GM08714 (cell line): Measurements from ENCODE around the gene ATP23.

Source experiments
- H3K4me3 ChIP-seq: fragments of 200-500 bp; sonication (Bioruptor generic); 2 replicates; pipeline ENCODE4 v1.5.1; 2014; ENCODE audit warnings: mild to moderate bottlenecking, low read length, inconsistent platforms
- ZNF274 ChIP-seq: IDR thresholded peaks from 2 replicates; pipeline ENCODE4 v1.6.1; 2012; ENCODE audit warnings: mild to moderate bottlenecking, low read depth, low read length

The ATP23 gene

DNA sequence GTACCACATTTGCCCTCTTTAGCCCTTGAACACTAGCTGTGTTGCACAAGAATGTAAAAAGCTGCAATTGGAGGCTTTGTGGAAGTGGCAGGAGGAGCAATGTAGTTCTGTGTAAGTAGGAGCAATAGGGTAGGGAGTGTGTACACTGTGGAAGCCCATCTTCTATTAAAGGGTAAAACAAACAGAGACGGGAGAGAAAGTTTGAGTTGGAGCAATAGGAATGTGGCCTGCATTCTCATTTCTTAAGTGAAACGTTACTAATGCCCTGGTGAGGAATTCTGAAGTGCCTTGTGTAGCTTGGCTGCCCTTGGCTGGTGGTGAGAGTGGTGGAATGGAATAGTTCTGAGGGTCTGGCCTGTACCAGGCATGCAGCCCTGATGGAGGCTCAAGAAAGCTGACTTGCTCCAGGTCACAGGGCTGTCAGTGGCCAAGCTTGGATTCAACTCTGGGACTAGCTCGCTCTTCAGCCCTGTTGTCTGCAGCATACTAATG is 38.8 kb upstream of the ATP23 start:
- no peak for TF ChIP-seq ZNF274
- no peak overlapping the region for H3K4me3 ChIP-seq

DNA sequence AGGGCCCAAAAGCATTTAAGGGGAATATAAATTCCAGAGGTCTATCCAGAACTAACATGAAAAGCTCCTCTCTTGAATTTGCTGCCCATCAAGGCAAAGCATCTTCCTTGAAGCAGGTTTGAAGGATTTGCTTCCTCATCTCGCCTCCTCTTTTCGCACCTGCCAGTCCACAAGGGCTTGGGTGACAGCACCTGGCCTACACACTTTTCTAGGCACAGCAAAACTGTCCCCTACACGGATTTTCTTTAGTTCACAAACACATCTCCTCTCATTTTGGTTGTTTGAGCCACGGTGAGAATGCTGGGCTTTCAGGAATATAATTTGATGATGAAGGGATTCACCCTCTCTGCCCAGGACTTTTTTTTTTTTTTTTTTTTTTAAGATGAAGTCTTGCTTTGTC is 36.9 kb upstream of the ATP23 start:
- TF ChIP-seq ZNF274 = no peak
- H3K4me3 ChIP-seq = no peak overlapping the region

DNA sequence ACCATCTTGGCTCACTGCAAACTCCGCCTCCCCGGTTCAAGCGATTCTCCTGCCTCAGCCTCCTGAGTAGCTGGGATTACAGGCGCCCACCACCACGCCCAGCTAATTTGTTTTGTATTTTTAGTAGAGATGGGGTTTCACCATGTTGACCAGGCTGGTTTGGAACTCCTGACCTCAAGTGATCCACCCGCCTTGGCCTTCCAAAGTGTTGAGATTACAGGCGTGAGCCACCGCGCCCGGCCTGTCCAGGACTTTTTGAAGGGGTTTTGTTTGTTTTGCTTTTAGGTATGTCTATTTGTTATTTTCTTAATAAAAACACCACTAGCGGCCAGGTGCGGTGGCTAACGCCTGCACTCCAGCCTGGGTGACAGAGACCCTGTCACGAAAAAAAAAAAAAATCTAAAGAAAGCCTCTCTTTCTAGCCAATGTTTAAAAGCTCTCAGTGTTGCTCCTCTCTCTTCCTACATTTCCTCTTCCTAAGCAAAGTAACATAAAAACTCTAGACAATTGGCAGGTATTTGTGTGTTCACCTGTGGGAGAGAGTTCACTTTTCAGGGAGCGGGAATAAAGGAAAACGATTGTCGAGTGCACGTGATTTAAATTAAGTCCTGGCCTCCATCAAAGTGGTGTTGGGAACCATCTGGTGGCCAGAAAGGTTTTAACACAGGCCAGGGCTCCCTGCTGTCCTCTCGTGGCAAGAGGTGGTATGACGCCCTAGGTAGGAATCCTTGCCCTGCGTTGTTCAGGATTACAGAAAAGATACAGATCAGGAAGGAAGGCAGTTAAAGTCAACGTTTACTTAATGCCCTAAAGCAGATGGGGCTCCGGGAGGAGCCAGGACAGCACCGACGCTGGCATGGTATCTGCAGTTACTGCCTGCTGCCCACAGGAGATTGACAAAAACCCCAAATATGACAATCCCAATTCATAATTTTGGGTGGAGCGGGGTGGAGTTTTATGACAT is 36.2 kb upstream of the ATP23 start:
- H3K4me3 ChIP-seq = no peak overlapping the region
- TF ChIP-seq ZNF274 = no peak

DNA sequence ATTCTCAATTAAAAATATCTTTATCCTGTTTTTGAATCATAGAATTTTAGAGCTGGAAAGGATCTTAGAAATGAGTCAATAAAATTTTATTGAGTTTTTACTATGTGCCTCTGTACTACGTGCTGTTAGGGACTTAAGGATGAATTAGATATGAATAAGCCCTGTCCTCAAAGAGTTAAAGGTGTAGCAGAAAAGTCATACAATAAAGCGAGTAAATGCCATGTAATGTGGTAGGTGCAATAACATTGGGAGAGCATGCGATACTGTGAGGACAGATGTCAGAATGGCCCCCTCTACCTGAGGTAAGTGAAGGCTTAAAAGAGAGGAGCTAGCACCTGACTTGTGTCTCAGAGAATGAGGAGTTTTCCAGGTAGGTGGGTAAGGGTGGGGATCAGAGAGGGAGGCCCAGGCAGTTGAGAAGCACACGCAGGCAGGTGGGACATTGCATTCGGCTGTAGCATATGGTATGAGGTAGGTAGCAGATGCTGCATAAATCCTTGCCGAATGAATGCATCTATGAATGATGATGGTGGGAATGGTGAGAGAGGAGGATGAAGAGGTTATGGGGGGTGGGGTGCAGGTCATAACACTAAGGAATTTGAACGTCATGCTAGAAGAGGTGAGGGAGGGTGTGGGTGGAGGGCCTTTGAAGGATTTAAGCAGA is 35.4 kb upstream of the ATP23 start:
- no peak for TF ChIP-seq ZNF274
- no peak overlapping the region for H3K4me3 ChIP-seq

DNA sequence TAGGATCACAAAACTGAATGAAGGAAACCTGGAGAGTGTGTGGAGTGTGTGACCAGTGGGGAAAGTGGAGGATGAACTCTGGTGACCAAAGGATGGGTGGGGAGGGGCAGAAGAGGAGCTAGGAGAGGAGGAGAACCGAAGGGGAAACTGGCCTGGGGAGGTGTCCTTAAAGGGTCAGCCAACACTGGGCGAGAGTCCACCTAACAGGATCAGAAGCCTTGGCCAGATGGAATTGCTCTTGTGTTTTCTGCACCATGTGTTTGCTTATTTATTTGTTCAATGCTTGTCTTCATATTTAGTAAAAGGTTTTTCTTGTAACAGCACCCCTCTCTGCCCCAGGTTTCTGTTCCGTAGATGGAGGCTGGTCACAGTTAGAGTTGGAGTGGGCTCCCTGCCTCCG is 34.5 kb upstream of the ATP23 start:
- H3K4me3 ChIP-seq = no peak overlapping the region
- TF ChIP-seq ZNF274 = no peak

DNA sequence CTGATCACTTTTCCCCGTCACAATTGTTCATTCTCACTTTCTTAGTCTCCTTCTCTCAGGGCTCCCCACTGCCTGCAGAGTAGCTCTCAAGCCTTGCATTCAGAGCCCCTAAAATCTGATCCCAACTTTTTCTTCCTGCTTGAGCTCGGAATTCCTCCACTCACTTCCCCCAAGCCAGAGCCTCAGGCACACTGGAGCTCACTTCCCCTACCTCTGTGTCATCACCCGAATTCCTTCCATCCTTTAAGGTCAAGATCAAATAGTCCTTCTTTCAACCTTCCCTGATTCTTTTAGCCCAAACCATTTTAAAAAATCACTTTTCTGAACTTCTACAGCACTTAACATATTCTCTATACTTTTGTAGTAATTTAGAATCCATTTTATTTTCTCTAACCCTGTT is 34.1 kb upstream of the ATP23 start:
- H3K4me3 ChIP-seq = no peak overlapping the region

DNA sequence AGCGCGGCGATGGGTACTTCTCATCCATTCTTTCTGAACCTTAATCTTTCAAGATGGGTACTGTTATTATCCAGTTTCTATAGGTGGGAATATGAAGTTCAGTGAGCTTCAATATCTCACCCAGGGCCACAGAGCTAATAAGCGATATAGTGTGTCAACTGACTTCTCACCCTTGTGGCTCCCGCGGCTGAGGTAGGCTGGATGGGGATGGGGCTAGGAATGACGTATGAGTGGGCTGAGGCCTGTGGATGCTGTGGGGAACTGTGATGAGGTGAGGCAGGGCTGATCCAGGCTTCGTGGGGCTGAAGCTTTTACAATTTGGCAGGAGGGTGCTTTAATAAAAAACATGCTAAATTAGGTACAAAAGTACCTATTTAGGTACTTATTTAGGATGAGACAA is 32.9 kb upstream of the ATP23 start:
- TF ChIP-seq ZNF274 = no peak
- no peak overlapping the region for H3K4me3 ChIP-seq

More for the DNA sequence above, 34.1 kb upstream of the ATP23 start:
- TF ChIP-seq ZNF274 = no peak

DNA sequence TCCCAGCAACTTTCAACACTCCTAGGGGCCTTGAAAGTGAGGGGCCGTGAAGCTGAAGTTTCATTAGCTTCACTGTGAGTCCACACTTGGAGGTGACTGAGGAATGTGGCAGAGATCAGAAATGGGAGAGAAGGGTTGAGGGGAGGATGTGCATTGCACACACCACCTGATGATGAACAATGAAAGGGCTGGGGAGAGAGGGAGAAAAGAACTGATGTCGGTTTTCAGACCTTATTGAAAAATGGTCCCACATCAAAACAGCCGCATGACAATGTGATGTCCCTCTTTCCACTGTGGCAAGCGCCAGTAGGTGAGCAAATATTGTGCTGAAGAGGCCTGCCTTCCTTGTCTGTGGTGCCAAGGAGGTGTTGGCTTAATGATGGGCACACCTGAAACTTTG is 32.3 kb upstream of the ATP23 start:
- no peak overlapping the region for H3K4me3 ChIP-seq
- TF ChIP-seq ZNF274 = no peak

DNA sequence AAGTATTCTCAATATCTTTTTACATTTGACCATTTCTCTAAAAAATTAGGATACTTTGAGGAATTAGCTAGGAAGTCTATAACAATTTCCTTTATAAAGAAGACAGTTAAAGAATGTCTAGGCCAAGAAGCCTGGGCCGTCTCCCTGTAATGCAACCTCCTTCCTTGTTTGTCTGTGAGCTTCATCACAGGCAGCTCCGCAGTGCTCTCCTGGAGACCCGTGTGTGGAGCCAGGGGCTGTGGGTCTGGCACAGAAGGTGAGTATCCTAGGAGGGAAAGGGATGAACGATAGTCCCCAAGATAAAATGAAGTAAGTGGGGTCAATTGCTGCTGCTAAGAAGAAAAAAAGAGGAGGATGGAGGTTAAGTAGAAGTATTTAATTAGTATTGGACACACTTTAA is 31.8 kb upstream of the ATP23 start:
- no peak overlapping the region for H3K4me3 ChIP-seq
- TF ChIP-seq ZNF274 = no peak

DNA sequence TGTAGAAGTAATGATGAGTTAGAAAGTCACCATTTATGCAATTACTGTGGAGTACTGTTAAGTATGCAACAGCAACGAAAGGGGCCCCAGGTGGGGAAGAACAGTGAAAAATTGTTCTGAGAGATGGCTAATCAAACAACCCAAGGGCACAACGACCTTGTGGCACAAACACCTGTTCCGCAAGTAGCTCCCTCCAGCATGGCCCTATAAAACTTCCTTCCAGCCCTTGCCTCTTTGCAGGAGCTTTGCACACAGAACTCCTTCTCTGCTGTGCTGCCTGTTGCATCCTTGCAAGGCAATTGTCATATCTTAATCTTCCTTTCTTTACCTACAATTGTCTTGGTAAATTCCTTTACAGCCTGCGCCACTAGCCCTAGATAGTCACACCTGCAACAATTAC is 23.2 kb upstream of the ATP23 start:
- no peak for TF ChIP-seq ZNF274
- no peak overlapping the region for H3K4me3 ChIP-seq

DNA sequence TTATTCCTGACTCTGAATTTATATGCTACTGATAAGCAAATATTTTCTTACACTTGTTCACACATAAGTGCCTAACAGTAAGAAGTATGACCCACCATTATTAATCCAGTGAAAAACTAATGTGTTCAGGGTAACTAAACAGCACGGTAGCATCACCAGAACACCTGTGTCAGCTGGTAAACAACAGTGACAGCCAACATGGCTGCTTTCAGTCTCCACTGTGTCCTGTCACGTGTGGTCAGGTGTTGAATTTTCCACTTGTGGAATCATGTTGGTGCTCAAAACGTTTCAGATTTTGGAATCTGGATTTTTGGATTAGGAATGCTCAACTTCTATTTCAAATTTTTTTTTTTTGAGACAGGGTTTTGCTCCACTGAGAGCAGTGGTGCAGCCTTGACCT is 14.3 kb upstream of the ATP23 start:
- no peak overlapping the region for H3K4me3 ChIP-seq
- TF ChIP-seq ZNF274 = no peak

DNA sequence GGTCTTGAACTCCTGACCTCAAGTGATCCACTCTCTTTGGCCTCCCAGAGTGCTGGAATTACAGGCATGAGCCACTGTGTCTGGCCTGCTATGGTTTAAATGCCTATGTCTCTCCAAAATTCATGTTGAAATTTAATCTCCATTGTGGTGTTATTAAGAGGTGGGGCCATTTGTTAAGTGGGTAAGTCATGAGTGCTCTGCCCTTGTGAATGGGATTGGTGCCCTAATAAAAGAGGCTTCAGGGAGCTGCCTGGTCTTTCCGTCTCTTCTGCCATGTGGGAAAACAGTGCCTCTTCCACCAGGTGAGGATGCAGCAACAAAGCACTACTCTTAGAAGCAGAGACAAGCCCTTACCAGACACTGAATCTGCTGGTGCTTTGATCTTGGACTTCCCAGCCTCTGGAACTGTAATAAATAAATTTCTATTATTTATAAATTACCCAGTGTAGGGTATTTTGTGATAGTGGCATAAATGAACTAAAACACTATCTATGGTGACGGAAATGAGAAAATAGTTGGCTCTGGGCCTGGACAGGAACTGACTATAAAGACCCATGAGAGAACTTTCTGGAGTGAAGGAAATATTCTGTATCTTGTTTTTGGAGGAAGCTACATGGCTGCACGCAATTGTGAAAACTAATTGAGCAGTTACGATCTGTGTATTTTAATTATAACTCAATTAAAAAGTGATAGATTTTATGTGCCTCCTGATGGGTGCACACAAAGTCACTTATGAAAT is 12.1 kb upstream of the ATP23 start:
- no peak overlapping the region for H3K4me3 ChIP-seq
- no peak for TF ChIP-seq ZNF274

DNA sequence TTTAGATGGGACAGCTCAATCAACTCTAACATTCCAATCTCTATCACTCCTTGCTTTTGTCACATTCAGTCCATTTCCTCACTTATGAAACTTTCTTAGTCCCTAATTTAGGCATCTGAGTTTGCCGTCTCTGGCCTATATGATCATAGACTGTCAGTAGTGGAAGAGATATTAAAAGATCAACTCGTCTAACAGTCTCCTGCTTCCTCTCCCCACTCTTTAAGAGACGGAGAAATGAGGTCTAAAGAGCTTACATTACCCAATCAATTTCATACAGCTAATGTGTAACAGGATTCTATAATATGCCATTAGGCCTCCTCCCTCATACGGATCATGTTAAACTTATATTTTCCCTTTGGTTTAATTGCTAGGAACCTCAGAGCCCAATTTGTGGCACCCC is 6.5 kb upstream of the ATP23 start:
- TF ChIP-seq ZNF274 = no peak
- no peak overlapping the region; the same call in 1 of the 2 replicates for H3K4me3 ChIP-seq

DNA sequence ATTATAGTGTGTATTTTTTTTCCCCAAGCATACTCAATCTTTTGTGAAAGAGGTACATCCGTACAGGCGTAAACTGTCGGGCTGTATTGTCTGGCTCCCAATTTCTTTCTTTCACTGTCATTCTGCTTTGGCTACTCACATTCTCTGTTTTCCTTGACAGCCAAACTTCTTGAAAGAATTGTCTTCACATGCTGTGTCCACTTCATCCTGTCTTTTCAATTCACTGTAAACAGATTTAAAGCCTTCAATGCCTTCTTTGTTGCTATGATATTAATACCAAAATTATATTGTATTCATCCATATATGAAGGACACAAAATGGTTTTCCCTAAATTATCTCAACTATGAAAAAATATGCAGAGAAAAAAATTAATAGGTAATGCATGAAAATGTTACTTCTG is 6.0 kb upstream of the ATP23 start:
- H3K4me3 ChIP-seq = peak overlapping the region; percentile 78
- TF ChIP-seq ZNF274 = no peak
